Measurements from ENCODE around the gene SYNM.
"Not testable (repeated sequence)": the region's sequence is repeated elsewhere in the genome, so short reads cannot be mapped to it uniquely, and the experiment has no call there.

SYNM gene

GRCh38 chr15:99058421-99058870 lies 46.4 kb upstream of the SYNM start:
- TF ChIP-seq, protein P1, sequence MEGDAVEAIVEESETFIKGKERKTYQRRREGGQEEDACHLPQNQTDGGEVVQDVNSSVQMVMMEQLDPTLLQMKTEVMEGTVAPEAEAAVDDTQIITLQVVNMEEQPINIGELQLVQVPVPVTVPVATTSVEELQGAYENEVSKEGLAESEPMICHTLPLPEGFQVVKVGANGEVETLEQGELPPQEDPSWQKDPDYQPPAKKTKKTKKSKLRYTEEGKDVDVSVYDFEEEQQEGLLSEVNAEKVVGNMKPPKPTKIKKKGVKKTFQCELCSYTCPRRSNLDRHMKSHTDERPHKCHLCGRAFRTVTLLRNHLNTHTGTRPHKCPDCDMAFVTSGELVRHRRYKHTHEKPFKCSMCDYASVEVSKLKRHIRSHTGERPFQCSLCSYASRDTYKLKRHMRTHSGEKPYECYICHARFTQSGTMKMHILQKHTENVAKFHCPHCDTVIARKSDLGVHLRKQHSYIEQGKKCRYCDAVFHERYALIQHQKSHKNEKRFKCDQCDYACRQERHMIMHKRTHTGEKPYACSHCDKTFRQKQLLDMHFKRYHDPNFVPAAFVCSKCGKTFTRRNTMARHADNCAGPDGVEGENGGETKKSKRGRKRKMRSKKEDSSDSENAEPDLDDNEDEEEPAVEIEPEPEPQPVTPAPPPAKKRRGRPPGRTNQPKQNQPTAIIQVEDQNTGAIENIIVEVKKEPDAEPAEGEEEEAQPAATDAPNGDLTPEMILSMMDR (IDR thresholded peaks at IDR 0.05; ENCODE audit: low read depth, low read length, missing control alignments) = no peak
- no peak for DNase-seq
- in situ Hi-C loops (cut with HindIII; ENCODE audit: low pct_ligation_motif_present, low sequenced_read_pairs) = no loop called here
- Histone ChIP-seq H3K27ac (no peak overlapping the region), H3K27me3 (replicated peaks) (no peaks in the 10 kb centered on the region), H3K36me3 (replicated peaks) (no peaks in the 10 kb centered on the region), H3K4me3 (ENCODE audit: low read depth, low read length) (peak overlapping the region; percentile 54)

- H3K4me3 ChIP-seq (ENCODE audit: low read depth, low read length) = peak overlapping the region; percentile 56
- H3K36me3 ChIP-seq (replicated peaks) = no peaks in the 10 kb centered on the region
- in situ Hi-C loops (cut with HindIII; ENCODE audit: low pct_ligation_motif_present, low sequenced_read_pairs) = no loop called here
- H3K27me3 ChIP-seq (replicated peaks) = no peaks in the 10 kb centered on the region
- peak overlapping the region; percentile 73 for H3K27ac ChIP-seq
- TF ChIP-seq, protein P1 (IDR thresholded peaks at IDR 0.05; ENCODE audit: low read depth, low read length, missing control alignments) = peak; percentile 49
- peak; percentile 61 for DNase-seq
Measured at GRCh38 chr15:99059010-99059981, 45.6 kb upstream of the SYNM start.

GRCh38 chr15:99060186-99060585 lies 44.7 kb upstream of the SYNM start:
- in situ Hi-C loops (cut with HindIII; ENCODE audit: low pct_ligation_motif_present, low sequenced_read_pairs); H3K36me3 ChIP-seq (replicated peaks); DNase-seq; H3K27me3 ChIP-seq (replicated peaks); H3K4me3 ChIP-seq (ENCODE audit: low read depth, low read length); H3K27ac ChIP-seq: not testable (repeated sequence)

- in situ Hi-C loops (cut with HindIII; ENCODE audit: low pct_ligation_motif_present, low sequenced_read_pairs) = no loop called here
- Histone ChIP-seq H3K36me3 (replicated peaks) (no peaks in the 10 kb centered on the region), H3K4me3 (ENCODE audit: low read depth, low read length) (no peak overlapping the region), H3K27ac (no peak overlapping the region), H3K27me3 (replicated peaks) (no peaks in the 10 kb centered on the region)
- TF ChIP-seq, protein P1 (IDR thresholded peaks at IDR 0.05; ENCODE audit: low read depth, low read length, missing control alignments) = no peak
- no peak for DNase-seq
Measured at GRCh38 chr15:99062226-99062625, 42.7 kb upstream of the SYNM start.

- Histone ChIP-seq H3K27ac (no peak overlapping the region), H3K36me3 (replicated peaks) (no peaks in the 10 kb centered on the region), H3K4me3 (ENCODE audit: low read depth, low read length) (no peak overlapping the region), H3K27me3 (replicated peaks) (no peaks in the 10 kb centered on the region)
- in situ Hi-C loops (cut with HindIII; ENCODE audit: low pct_ligation_motif_present, low sequenced_read_pairs) = no loop called here
- no peak for DNase-seq
- TF ChIP-seq, protein P1 (IDR thresholded peaks at IDR 0.05; ENCODE audit: low read depth, low read length, missing control alignments) = no peak
Measured at GRCh38 chr15:99068186-99068585, 36.7 kb upstream of the SYNM start.

DNA sequence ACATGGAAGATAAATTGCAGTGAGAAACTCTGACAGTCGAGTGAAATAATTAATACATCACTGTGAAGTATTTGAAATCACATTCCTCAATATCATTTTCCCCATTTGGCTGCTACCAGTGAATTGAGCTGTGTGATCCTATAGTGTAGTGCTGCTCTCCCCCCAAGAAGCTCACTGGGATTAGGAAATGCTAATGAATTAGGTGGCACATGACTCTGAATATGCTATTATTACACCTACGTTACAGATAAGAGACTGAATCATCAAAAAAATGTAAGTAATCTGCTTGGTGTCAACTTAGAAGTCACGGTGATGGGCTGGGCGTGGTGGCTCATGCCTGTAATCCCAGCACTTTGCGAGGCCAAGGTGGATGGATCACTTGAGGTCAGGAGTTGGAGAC lies 34.7 kb upstream of the SYNM start:
- no peak for DNase-seq
- no peaks in the 10 kb centered on the region for H3K27me3 ChIP-seq (replicated peaks)
- TF ChIP-seq, protein P1 (IDR thresholded peaks at IDR 0.05; ENCODE audit: low read depth, low read length, missing control alignments) = no peak
- in situ Hi-C loops (cut with HindIII; ENCODE audit: low pct_ligation_motif_present, low sequenced_read_pairs) = no loop called here
- no peak overlapping the region for H3K4me3 ChIP-seq (ENCODE audit: low read depth, low read length)
- no peak overlapping the region for H3K27ac ChIP-seq
- H3K36me3 ChIP-seq (replicated peaks) = no peaks in the 10 kb centered on the region
